GM12892 (cell line): ENCODE measurements around the gene C16orf89.

Source experiments
- POLR2A ChIP-seq: IDR thresholded peaks from 2 replicates; pipeline ENCODE4 v1.6.1; 2011; ENCODE audit warnings: low read depth, low read length, control low read depth
- POLR2AphosphoS5 ChIP-seq: IDR thresholded peaks from 2 replicates; pipeline ENCODE4 v1.6.1; 2011; ENCODE audit warnings: low read depth, low read length, control low read depth
- TAF1 ChIP-seq: IDR thresholded peaks from 2 replicates; pipeline ENCODE4 v1.6.1; 2011; ENCODE audit warnings: low read depth, mild to moderate bottlenecking, control low read depth, low read length, borderline replicate concordance

DNA sequence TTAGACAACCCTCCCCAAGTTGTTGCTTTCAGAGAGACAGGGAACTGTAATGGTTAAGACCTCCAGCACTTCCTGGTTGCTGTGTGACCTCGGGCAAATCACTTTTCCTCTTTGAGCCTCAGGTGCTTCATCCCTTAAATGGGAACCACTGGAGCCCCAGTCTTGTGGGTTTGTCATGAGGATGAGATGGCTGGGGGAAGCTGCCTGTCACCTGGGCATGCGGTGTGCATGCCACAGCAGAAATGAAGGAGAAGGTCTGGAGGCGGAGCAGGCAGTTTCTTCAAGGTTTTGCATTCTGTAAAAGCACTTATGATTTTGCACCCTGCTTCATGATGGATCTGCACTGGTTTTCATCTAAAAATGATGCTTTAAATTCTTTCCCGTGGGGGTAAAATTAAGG is 54.1 kb downstream of the C16orf89 start:
- TF ChIP-seq POLR2A, result no peak
- no peak for TF ChIP-seq POLR2AphosphoS5
- no peak for TF ChIP-seq TAF1
